GM11168 (cell line): ENCODE data around the gene SCD.

ENCODE experiments used
- in situ Hi-C: fragments of 300-500 bp; cut with MboI; formaldehyde crosslinking; loops from one replicate; pipeline ENCODE4 v1.12.0; 2022; ENCODE audit warnings: low sequenced_read_pairs; ENCODE audit not compliant: unreplicated experiment

The SCD gene

GRCh38 chr10:100382553-100382952 lies 35.5 kb downstream of the SCD start:
- in situ Hi-C loops: no loop called here

GRCh38 chr10:100383251-100383650 lies 36.2 kb downstream of the SCD start:
- in situ Hi-C loops: no loop called here

GRCh38 chr10:100391163-100392002 lies 44.4 kb downstream of the SCD start:
- in situ Hi-C loops: no loop called here

- in situ Hi-C loops: no loop called here
Observed at GRCh38 chr10:100392686-100393003, 45.6 kb downstream of the SCD start.

- in situ Hi-C loops: no loop called here
Observed at GRCh38 chr10:100395626-100396025, 48.6 kb downstream of the SCD start.

GRCh38 chr10:100396605-100397004 lies 49.6 kb downstream of the SCD start:
- in situ Hi-C loops: no loop called here

- in situ Hi-C loops: no loop called here
Observed at GRCh38 chr10:100401631-100402328, 54.7 kb downstream of the SCD start.

GRCh38 chr10:100403734-100404133 lies 56.7 kb downstream of the SCD start:
- in situ Hi-C loops: no loop called here

GRCh38 chr10:100413173-100413572 lies 66.1 kb downstream of the SCD start:
- in situ Hi-C loops: no loop called here
